DOHH2 (cell line): ENCODE data around the gene PLCL1.

Source experiments
- CTCF ChIP-seq: fragments of 200-600 bp; sonication (generic); IDR thresholded peaks from one replicate; pipeline ENCODE4 v1.5.1; 2014; ENCODE audit warnings: antibody characterized with exemption, mild to moderate bottlenecking, low read depth, low read length; ENCODE audit not compliant: poor library complexity, severe bottlenecking
- EZH2phosphoT487 ChIP-seq: fragments of 200-600 bp; sonication (generic); IDR thresholded peaks from 2 replicates; pipeline ENCODE4 v1.6.1; 2017; ENCODE audit warnings: borderline replicate concordance, mild to moderate bottlenecking, antibody characterized with exemption, low read length, moderate library complexity, mixed read lengths

GRCh38 chr2:197793456-197793855 is 10.9 kb upstream of the PLCL1 start:
- TF ChIP-seq CTCF (no peak), EZH2phosphoT487 (no peak)
